IPS-18a (cell line): ENCODE measurements around the gene SSBP1.
A peak's percentile ranks its signal among the peaks of the same experiment; 100 is the strongest.

Experiments
- H3K27ac ChIP-seq: one replicate; pipeline ENCODE4 v1.5.1; 2013; ENCODE audit warnings: low read length
- H3K27me3 ChIP-seq: one replicate; pipeline ENCODE4 v1.6.1; 2013; ENCODE audit warnings: mild to moderate bottlenecking, low read length; ENCODE audit not compliant: control insufficient read depth, insufficient read depth
- H3K36me3 ChIP-seq: one replicate; pipeline ENCODE4 v1.6.1; 2013; ENCODE audit warnings: low read depth, low read length; ENCODE audit not compliant: control insufficient read depth
- H3K4me1 ChIP-seq: one replicate; pipeline ENCODE4 v1.6.1; 2013; ENCODE audit warnings: low read depth, low read length; ENCODE audit not compliant: control insufficient read depth
- H3K4me3 ChIP-seq: one replicate; pipeline ENCODE4 v1.5.1; 2013; ENCODE audit warnings: low read length
- H3K9ac ChIP-seq: one replicate; pipeline ENCODE4 v1.6.1; 2013; ENCODE audit warnings: mild to moderate bottlenecking, low read length, moderate library complexity
- H3K9me3 ChIP-seq: one replicate; pipeline ENCODE4 v1.6.1; 2013; ENCODE audit warnings: low read depth, low read length; ENCODE audit not compliant: control insufficient read depth

Gene SSBP1

GRCh38 chr7:141710301-141710700 lies 27.9 kb upstream of the SSBP1 start:
- H3K9me3 ChIP-seq: no peaks in the 10 kb centered on the region
- peaks cover 7% of the 10 kb centered on the region for H3K4me1 ChIP-seq

GRCh38 chr7:141712603-141713255 lies 25.4 kb upstream of the SSBP1 start:
- Histone ChIP-seq H3K27ac (no peak overlapping the region), H3K9ac (no peak overlapping the region), H3K36me3 (no peaks in the 10 kb centered on the region), H3K4me1 (peaks cover 11% of the 10 kb centered on the region), H3K27me3 (no peaks in the 10 kb centered on the region), H3K9me3 (no peaks in the 10 kb centered on the region), H3K4me3 (no peak overlapping the region)

More at GRCh38 chr7:141710301-141710700, 27.9 kb upstream of the SSBP1 start:
- Histone ChIP-seq H3K36me3 (no peaks in the 10 kb centered on the region), H3K9ac (no peak overlapping the region), H3K27ac (no peak overlapping the region), H3K4me3 (no peak overlapping the region), H3K27me3 (no peaks in the 10 kb centered on the region)

- no peak overlapping the region for H3K27ac ChIP-seq
- no peaks in the 10 kb centered on the region for H3K36me3 ChIP-seq
- no peak overlapping the region for H3K4me3 ChIP-seq
- H3K9me3 ChIP-seq: no peaks in the 10 kb centered on the region
- peaks cover 11% of the 10 kb centered on the region for H3K4me1 ChIP-seq
- no peaks in the 10 kb centered on the region for H3K27me3 ChIP-seq
- H3K9ac ChIP-seq: no peak overlapping the region
Observed at GRCh38 chr7:141713890-141714289, 24.3 kb upstream of the SSBP1 start.

- peaks cover 11% of the 10 kb centered on the region for H3K4me1 ChIP-seq
Observed at GRCh38 chr7:141714571-141714970, 23.6 kb upstream of the SSBP1 start.

GRCh38 chr7:141715018-141715417 lies 23.1 kb upstream of the SSBP1 start:
- Histone ChIP-seq H3K4me3 (no peak overlapping the region), H3K9ac (no peak overlapping the region), H3K27me3 (no peaks in the 10 kb centered on the region), H3K36me3 (no peaks in the 10 kb centered on the region), H3K27ac (no peak overlapping the region), H3K4me1 (peaks cover 11% of the 10 kb centered on the region), H3K9me3 (no peaks in the 10 kb centered on the region)

More at GRCh38 chr7:141714571-141714970, 23.6 kb upstream of the SSBP1 start:
- H3K4me3 ChIP-seq: no peak overlapping the region
- H3K36me3 ChIP-seq: no peaks in the 10 kb centered on the region
- no peaks in the 10 kb centered on the region for H3K27me3 ChIP-seq
- H3K27ac ChIP-seq: no peak overlapping the region
- no peak overlapping the region for H3K9ac ChIP-seq
- no peaks in the 10 kb centered on the region for H3K9me3 ChIP-seq

- Histone ChIP-seq H3K36me3 (no peaks in the 10 kb centered on the region), H3K27me3 (no peaks in the 10 kb centered on the region), H3K4me3 (no peak overlapping the region), H3K27ac (no peak overlapping the region), H3K9ac (no peak overlapping the region), H3K9me3 (no peaks in the 10 kb centered on the region), H3K4me1 (peaks cover 10% of the 10 kb centered on the region)
Observed at GRCh38 chr7:141715794-141716689, 22.1 kb upstream of the SSBP1 start.

- Histone ChIP-seq H3K9me3 (no peaks in the 10 kb centered on the region), H3K27me3 (no peaks in the 10 kb centered on the region), H3K9ac (no peak overlapping the region), H3K4me3 (no peak overlapping the region), H3K27ac (no peak overlapping the region), H3K4me1 (peaks cover 4% of the 10 kb centered on the region), H3K36me3 (no peaks in the 10 kb centered on the region)
Observed at GRCh38 chr7:141717450-141717849, 20.7 kb upstream of the SSBP1 start.

GRCh38 chr7:141722529-141722928 lies 15.6 kb upstream of the SSBP1 start:
- Histone ChIP-seq H3K4me3 (no peak overlapping the region), H3K4me1 (no peaks in the 10 kb centered on the region), H3K9ac (no peak overlapping the region), H3K9me3 (no peaks in the 10 kb centered on the region), H3K27me3 (no peaks in the 10 kb centered on the region), H3K27ac (no peak overlapping the region), H3K36me3 (no peaks in the 10 kb centered on the region)

GRCh38 chr7:141729020-141729419 lies 9.1 kb upstream of the SSBP1 start:
- Histone ChIP-seq H3K27ac (no peak overlapping the region), H3K27me3 (no peaks in the 10 kb centered on the region), H3K36me3 (no peaks in the 10 kb centered on the region), H3K4me1 (no peaks in the 10 kb centered on the region), H3K9ac (no peak overlapping the region), H3K9me3 (no peaks in the 10 kb centered on the region), H3K4me3 (no peak overlapping the region)

- no peak overlapping the region for H3K27ac ChIP-seq
- H3K4me1 ChIP-seq: no peaks in the 10 kb centered on the region
- H3K9me3 ChIP-seq: no peaks in the 10 kb centered on the region
- H3K36me3 ChIP-seq: no peaks in the 10 kb centered on the region
- no peak overlapping the region for H3K9ac ChIP-seq
- no peak overlapping the region for H3K4me3 ChIP-seq
- H3K27me3 ChIP-seq: no peaks in the 10 kb centered on the region
Observed at GRCh38 chr7:141731476-141732149, 6.5 kb upstream of the SSBP1 start.

- peaks cover 6% of the 10 kb centered on the region for H3K4me1 ChIP-seq
- H3K36me3 ChIP-seq: peaks cover 25% of the 10 kb centered on the region
- no peak overlapping the region for H3K27ac ChIP-seq
- H3K9ac ChIP-seq: peak overlapping the region; percentile 97
- no peaks in the 10 kb centered on the region for H3K9me3 ChIP-seq
- H3K27me3 ChIP-seq: no peaks in the 10 kb centered on the region
- H3K4me3 ChIP-seq: peak overlapping the region; percentile 96
Observed at GRCh38 chr7:141737118-141737835, 881 bp upstream of the SSBP1 start.
